Measurements from ENCODE around the gene MRPL16. TPM values are rescaled to one million over a fixed set of nuclear protein-coding genes. Genes with fewer than 3 reads are reported as not detected.
A peak's percentile ranks its signal among the peaks of the same experiment; 100 is the strongest.

Gene MRPL16
- total RNA-seq, 6 experiments from 2014 or later = 45.7 to 51.0 (median 48.6) TPM

- H3K27me3 Mint-ChIP-seq (ENCODE audit: insufficient read depth) = no peaks in the 10 kb centered on the region; the same call in none of the 2 replicates
- peaks cover 35% of the 10 kb centered on the region for H3K36me3 Mint-ChIP-seq (ENCODE audit: low read depth)
- H3K4me1 Mint-ChIP-seq (ENCODE audit: low read depth) = peaks cover 49% of the 10 kb centered on the region
- DNase-seq = no peak
- TF ChIP-seq, protein P1, sequence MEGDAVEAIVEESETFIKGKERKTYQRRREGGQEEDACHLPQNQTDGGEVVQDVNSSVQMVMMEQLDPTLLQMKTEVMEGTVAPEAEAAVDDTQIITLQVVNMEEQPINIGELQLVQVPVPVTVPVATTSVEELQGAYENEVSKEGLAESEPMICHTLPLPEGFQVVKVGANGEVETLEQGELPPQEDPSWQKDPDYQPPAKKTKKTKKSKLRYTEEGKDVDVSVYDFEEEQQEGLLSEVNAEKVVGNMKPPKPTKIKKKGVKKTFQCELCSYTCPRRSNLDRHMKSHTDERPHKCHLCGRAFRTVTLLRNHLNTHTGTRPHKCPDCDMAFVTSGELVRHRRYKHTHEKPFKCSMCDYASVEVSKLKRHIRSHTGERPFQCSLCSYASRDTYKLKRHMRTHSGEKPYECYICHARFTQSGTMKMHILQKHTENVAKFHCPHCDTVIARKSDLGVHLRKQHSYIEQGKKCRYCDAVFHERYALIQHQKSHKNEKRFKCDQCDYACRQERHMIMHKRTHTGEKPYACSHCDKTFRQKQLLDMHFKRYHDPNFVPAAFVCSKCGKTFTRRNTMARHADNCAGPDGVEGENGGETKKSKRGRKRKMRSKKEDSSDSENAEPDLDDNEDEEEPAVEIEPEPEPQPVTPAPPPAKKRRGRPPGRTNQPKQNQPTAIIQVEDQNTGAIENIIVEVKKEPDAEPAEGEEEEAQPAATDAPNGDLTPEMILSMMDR (IDR thresholded peaks at IDR 0.05) = no peak
- no peak overlapping the region for H3K4me3 Mint-ChIP-seq
- H3K9me3 Mint-ChIP-seq = no peaks in the 10 kb centered on the region
- no peak overlapping the region for H3K27ac Mint-ChIP-seq
Observed at GRCh38 chr11:59758401-59759037, 52.1 kb downstream of the MRPL16 start.

GRCh38 chr11:59756845-59757244 is 53.7 kb downstream of the MRPL16 start:
- DNase-seq = peak; percentile 39
- peaks cover 49% of the 10 kb centered on the region for H3K4me1 Mint-ChIP-seq (ENCODE audit: low read depth)
- H3K27ac Mint-ChIP-seq = peak overlapping the region; percentile 90
- no peaks in the 10 kb centered on the region for H3K9me3 Mint-ChIP-seq
- TF ChIP-seq, protein P1 (IDR thresholded peaks at IDR 0.05) = no peak
- H3K4me3 Mint-ChIP-seq = peak overlapping the region; percentile 96
- H3K27me3 Mint-ChIP-seq (ENCODE audit: insufficient read depth) = no peaks in the 10 kb centered on the region; the same call in 1 of the 2 replicates
- H3K36me3 Mint-ChIP-seq (ENCODE audit: low read depth) = peaks cover 25% of the 10 kb centered on the region

DNA sequence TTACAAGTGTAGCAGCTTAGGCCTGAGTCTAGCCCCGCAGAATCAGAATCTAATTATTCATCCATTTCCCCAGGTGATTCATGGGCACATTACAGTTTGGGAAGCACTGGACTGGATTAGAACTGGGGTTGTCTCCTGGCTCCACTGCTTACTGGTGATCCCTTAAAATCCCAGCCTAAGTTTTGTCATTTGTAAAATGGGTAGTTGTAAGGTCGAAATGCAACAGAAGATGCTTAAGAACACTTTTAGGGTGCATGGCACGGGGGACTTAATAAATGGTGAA is 54.1 kb downstream of the MRPL16 start:
- peak; percentile 43 for DNase-seq
- Mint-ChIP-seq H3K4me3 (peak overlapping the region; percentile 96), H3K9me3 (no peaks in the 10 kb centered on the region), H3K4me1 (ENCODE audit: low read depth) (peaks cover 49% of the 10 kb centered on the region), H3K27ac (peak overlapping the region; percentile 90), H3K36me3 (ENCODE audit: low read depth) (peaks cover 25% of the 10 kb centered on the region), H3K27me3 (ENCODE audit: insufficient read depth) (no peaks in the 10 kb centered on the region; the same call in 1 of the 2 replicates)
- TF ChIP-seq, protein P1 (IDR thresholded peaks at IDR 0.05) = no peak

Other genes starting within 250 kb of the MRPL16 start
- 10 to 100 TPM; 39.0 to 45.6 (median 42.9) TPM for gene OSBP, start 195.0 kb downstream of the MRPL16 start, total RNA-seq (2021; fragmentation: NEBNext Ultra II Directional; extraction: Animal tissue kit (Norgen Biotek cat#: 25700))
- gene PATL1, start 141.7 kb downstream of the MRPL16 start, total RNA-seq (2021; fragmentation: NEBNext Ultra II Directional; extraction: Animal tissue kit (Norgen Biotek cat#: 25700)) = 10 to 100 TPM; 29.0 to 40.3 (median 35.2) TPM
- gene OR10V1, start 96.9 kb downstream of the MRPL16 start, total RNA-seq (2021; fragmentation: NEBNext Ultra II Directional; extraction: Animal tissue kit (Norgen Biotek cat#: 25700)) = not detected
- 10 to 100 TPM; 17.1 to 23.1 (median 19.0) TPM for gene STX3, start 55.4 kb downstream of the MRPL16 start, total RNA-seq (2021; fragmentation: NEBNext Ultra II Directional; extraction: Animal tissue kit (Norgen Biotek cat#: 25700))
- not detected for gene CBLIF, start 34.7 kb upstream of the MRPL16 start, total RNA-seq (2021; fragmentation: NEBNext Ultra II Directional; extraction: Animal tissue kit (Norgen Biotek cat#: 25700))
- not detected for gene TCN1, start 55.7 kb upstream of the MRPL16 start, total RNA-seq (2021; fragmentation: NEBNext Ultra II Directional; extraction: Animal tissue kit (Norgen Biotek cat#: 25700))
- gene OOSP3, start 68.0 kb upstream of the MRPL16 start, total RNA-seq (2021; fragmentation: NEBNext Ultra II Directional; extraction: Animal tissue kit (Norgen Biotek cat#: 25700)) = not detected
- gene OOSP1, start 127.7 kb upstream of the MRPL16 start, total RNA-seq (2021; fragmentation: NEBNext Ultra II Directional; extraction: Animal tissue kit (Norgen Biotek cat#: 25700)) = not detected
- not detected for gene OOSP4A, start 153.3 kb upstream of the MRPL16 start, total RNA-seq (2021; fragmentation: NEBNext Ultra II Directional; extraction: Animal tissue kit (Norgen Biotek cat#: 25700))
- not detected for gene OOSP4B, start 206.4 kb upstream of the MRPL16 start, total RNA-seq (2021; fragmentation: NEBNext Ultra II Directional; extraction: Animal tissue kit (Norgen Biotek cat#: 25700))
- gene OOSP2, start 229.6 kb upstream of the MRPL16 start, total RNA-seq (2021; fragmentation: NEBNext Ultra II Directional; extraction: Animal tissue kit (Norgen Biotek cat#: 25700)) = not detected
- gene MS4A3, start 245.9 kb upstream of the MRPL16 start, total RNA-seq (2021; fragmentation: NEBNext Ultra II Directional; extraction: Animal tissue kit (Norgen Biotek cat#: 25700)) = not detected